HG03280 (cell line): ENCODE data around the gene DARS2.

Experiments
- ATAC-seq: cut with Tn5 transposase; IDR thresholded peaks from one replicate; pipeline ENCODE4 v1.9.1; 2021; ENCODE audit warnings: mild to moderate bottlenecking, moderate library complexity; ENCODE audit not compliant: unreplicated experiment

The DARS2 gene

GRCh38 chr1:173886746-173887611 is 62.5 kb downstream of the DARS2 start:
- ATAC-seq: no peak

- no peak for ATAC-seq
Observed at GRCh38 chr1:173887627-173888026, 63.2 kb downstream of the DARS2 start.

- ATAC-seq: no peak
Observed at GRCh38 chr1:173888749-173889148, 64.3 kb downstream of the DARS2 start.

GRCh38 chr1:173889885-173890284 is 65.4 kb downstream of the DARS2 start:
- no peak for ATAC-seq

- ATAC-seq: no peak
Observed at GRCh38 chr1:173893611-173894010, 69.1 kb downstream of the DARS2 start.

- no peak for ATAC-seq
Observed at GRCh38 chr1:173894189-173894588, 69.7 kb downstream of the DARS2 start.

GRCh38 chr1:173900427-173900826 is 76.0 kb downstream of the DARS2 start:
- ATAC-seq: no peak

GRCh38 chr1:173900992-173901391 is 76.5 kb downstream of the DARS2 start:
- no peak for ATAC-seq

- no peak for ATAC-seq
Observed at GRCh38 chr1:173903827-173904531, 79.5 kb downstream of the DARS2 start.
